Bronchial epithelial cell (primary cell): ENCODE measurements around the gene HOXA2. TPM values are rescaled to one million over a fixed set of nuclear protein-coding genes. Genes with fewer than 3 reads are reported as not detected.

Experiments used
- DNase-seq: peaks from one replicate; pipeline ENCODE4 v3.0.0-alpha.2; 2010; ENCODE audit warnings: low read depth
- FAIRE-seq: peaks from 2 replicates; lab custom pipeline; 2011; peaks lifted over from hg19 to GRCh38; lab: Jason Lieb, UNC
- H3K27me3 ChIP-seq: 2 replicates; pipeline ENCODE4 v1.5.1; 2011; ENCODE audit warnings: low read length; ENCODE audit not compliant: control insufficient read depth, insufficient read depth
- H3K36me3 ChIP-seq: 2 replicates; pipeline ENCODE4 v1.5.1; 2011; ENCODE audit warnings: low read length; ENCODE audit not compliant: control insufficient read depth, insufficient read depth
- H3K4me3 ChIP-seq: 2 replicates; pipeline ENCODE4 v1.5.1; 2011; ENCODE audit warnings: mild to moderate bottlenecking, low read depth, low read length, control low read depth
- CTCF ChIP-seq: IDR thresholded peaks from 2 replicates; pipeline ENCODE4 v1.5.1; 2011; ENCODE audit warnings: mild to moderate bottlenecking, moderate library complexity, low read length, control low read depth, inconsistent platforms; ENCODE audit not compliant: insufficient read depth, severe bottlenecking
- total RNA-seq: library from RNA; depleted of rRNA; stranded (reverse); fragments of >200 nt; gene quantifications from 2 replicates; pipeline ENCODE4 v1.2.1, GENCODE V29; 2014

The HOXA2 gene
- total RNA-seq, result not detected in 2 replicates

GRCh38 chr7:27102581-27103442, at the start of gene HOXA2:
Gene HOXA2 (minus strand): TSS chr7:27102683. CDS start chr7:27102500, 183 bp downstream.
- H3K4me3 ChIP-seq, result no peak within 1 kb of the TSS
- H3K36me3 ChIP-seq, result no peaks in the 10 kb centered on the region
- no peak for TF ChIP-seq CTCF
- FAIRE-seq, result no peak
- DNase-seq, result no peak
- peaks cover 64% of the 10 kb centered on the region for H3K27me3 ChIP-seq

GRCh38 chr7:27151341-27151930, 49.0 kb upstream of the HOXA2 start:
- H3K27me3 ChIP-seq, result peaks cover 89% of the 10 kb centered on the region

GRCh38 chr7:27150568-27151340, 48.3 kb upstream of the HOXA2 start:
- no peak overlapping the region for H3K4me3 ChIP-seq
- FAIRE-seq, result no peak
- no peaks in the 10 kb centered on the region for H3K36me3 ChIP-seq
- H3K27me3 ChIP-seq, result peaks cover 89% of the 10 kb centered on the region
- DNase-seq, result peak; percentile 20
- TF ChIP-seq CTCF, result peak; percentile 85

More at GRCh38 chr7:27151341-27151930, 49.0 kb upstream of the HOXA2 start:
- no peak for TF ChIP-seq CTCF
- DNase-seq, result no peak
- no peak overlapping the region for H3K4me3 ChIP-seq
- H3K36me3 ChIP-seq, result no peaks in the 10 kb centered on the region
- no peak for FAIRE-seq

- Histone ChIP-seq H3K27me3 (peaks cover 87% of the 10 kb centered on the region), H3K36me3 (no peaks in the 10 kb centered on the region), H3K4me3 (no peak overlapping the region)
- no peak for FAIRE-seq
- DNase-seq, result no peak
- TF ChIP-seq CTCF, result no peak
These were observed 47.5 kb upstream of the HOXA2 start for GRCh38 chr7:27149842-27150567.
